ENCODE measurements around the gene ACTA1.
"Not testable (repeated sequence)": the region's sequence is repeated elsewhere in the genome, so short reads cannot be mapped to it uniquely, and the experiment has no call there.

The ACTA1 gene

DNA sequence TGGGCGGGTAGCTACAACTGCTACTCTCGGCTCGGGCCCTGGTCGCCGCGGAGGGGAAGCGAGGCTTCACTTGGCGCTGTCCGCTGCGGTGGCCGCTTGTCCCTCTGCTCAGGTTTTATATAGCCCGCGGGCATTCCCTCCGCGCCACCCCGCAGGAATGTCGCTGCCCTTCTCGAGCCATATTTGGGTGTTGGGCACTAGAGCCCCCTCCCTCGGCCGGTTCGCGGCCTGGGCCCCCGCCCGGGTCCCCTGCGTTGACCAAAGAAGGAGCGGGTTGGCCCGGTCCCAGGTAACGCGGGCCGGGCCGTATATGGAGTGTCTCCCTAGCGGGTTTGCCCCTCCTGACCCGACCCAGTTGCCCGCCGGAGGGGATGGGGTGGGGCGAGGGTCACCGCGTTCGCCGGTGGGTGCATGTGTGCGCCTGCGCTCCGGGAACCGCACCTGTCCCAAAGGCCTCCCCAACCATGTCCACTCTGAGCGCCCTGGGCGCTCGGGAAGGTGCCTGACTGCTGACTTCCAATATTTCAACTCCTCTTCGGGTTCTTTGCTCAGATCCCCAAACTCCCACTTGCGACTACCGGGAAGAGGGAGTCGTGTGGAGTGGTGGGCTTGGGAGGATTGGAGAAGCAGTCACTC, at the start of gene ACTA1:
TSS of gene ACTA1 (minus strand) at position 90 of the 636 bp plus-strand sequence. CDS start 979 bp downstream, outside the sequence.
- H3K27me3 ChIP-seq (ENCODE audit: control insufficient read depth in 5 of 5, insufficient read depth in 4 of 5, low read length in 5 of 5): peaks cover 47 to 71% (median 53%) of the 10 kb centered on the region in 5 donors

GRCh38 chr1:229482511-229482910, 48.6 kb upstream of the ACTA1 start:
- Histone ChIP-seq H3K27ac (ENCODE audit: low read depth, low read length) (no peak overlapping the region), H3K36me3 (ENCODE audit: control insufficient read depth in 5 of 5, insufficient read depth in 5 of 5, low read length in 5 of 5) (peaks cover 43 to 88% (median 65%) of the 10 kb centered on the region in 5 donors)

More for the DNA sequence above, at the start of gene ACTA1:
- Histone ChIP-seq H3K9me3 (ENCODE audit: control insufficient read depth in 5 of 5, low read length in 5 of 5) (no peaks in the 10 kb centered on the region), H3K27ac (ENCODE audit: low read depth, low read length) (no peak within 1 kb of the TSS), H3K36me3 (ENCODE audit: control insufficient read depth in 5 of 5, insufficient read depth in 5 of 5, low read length in 5 of 5) (no peaks in the 10 kb centered on the region), H3K9ac (ENCODE audit: low read length in 5 of 5) (no peak within 1 kb of the TSS), H3K4me1 (ENCODE audit: control insufficient read depth in 5 of 5, insufficient read depth in 5 of 5, low read length in 5 of 5) (peaks cover 4 to 25% (median 19%) of the 10 kb centered on the region in 5 donors), H3K4me3 (ENCODE audit: low read depth in 1 of 5, low read length in 5 of 5) (no peak within 1 kb of the TSS)

GRCh38 chr1:229480495-229480894, 46.6 kb upstream of the ACTA1 start:
- Histone ChIP-seq H3K4me3 (ENCODE audit: low read depth in 1 of 5, low read length in 5 of 5) (no peak overlapping the region), H3K27me3 (ENCODE audit: control insufficient read depth in 5 of 5, insufficient read depth in 4 of 5, low read length in 5 of 5) (no peaks in the 10 kb centered on the region), H3K9ac (ENCODE audit: low read length in 5 of 5) (no peak overlapping the region), H3K9me3 (ENCODE audit: control insufficient read depth in 5 of 5, low read length in 5 of 5) (no peaks in the 10 kb centered on the region), H3K4me1 (ENCODE audit: control insufficient read depth in 5 of 5, insufficient read depth in 5 of 5, low read length in 5 of 5) (peaks cover 0 to 2% (median 0%) of the 10 kb centered on the region in 5 donors), H3K27ac (ENCODE audit: low read depth, low read length) (no peak overlapping the region), H3K36me3 (ENCODE audit: control insufficient read depth in 5 of 5, insufficient read depth in 5 of 5, low read length in 5 of 5) (peaks cover 31 to 85% (median 58%) of the 10 kb centered on the region in 5 donors)

More at GRCh38 chr1:229482511-229482910, 48.6 kb upstream of the ACTA1 start:
- peaks cover 0 to 2% (median 0%) of the 10 kb centered on the region in 5 donors for H3K4me1 ChIP-seq (ENCODE audit: control insufficient read depth in 5 of 5, insufficient read depth in 5 of 5, low read length in 5 of 5)
- H3K9ac ChIP-seq (ENCODE audit: low read length in 5 of 5): no peak overlapping the region
- no peaks in the 10 kb centered on the region for H3K27me3 ChIP-seq (ENCODE audit: control insufficient read depth in 5 of 5, insufficient read depth in 4 of 5, low read length in 5 of 5)
- no peaks in the 10 kb centered on the region for H3K9me3 ChIP-seq (ENCODE audit: control insufficient read depth in 5 of 5, low read length in 5 of 5)
- H3K4me3 ChIP-seq (ENCODE audit: low read depth in 1 of 5, low read length in 5 of 5): no peak overlapping the region

GRCh38 chr1:229479660-229480399, 45.9 kb upstream of the ACTA1 start:
- Histone ChIP-seq H3K27me3 (ENCODE audit: control insufficient read depth in 5 of 5, insufficient read depth in 4 of 5, low read length in 5 of 5) (no peaks in the 10 kb centered on the region), H3K36me3 (ENCODE audit: control insufficient read depth in 5 of 5, insufficient read depth in 5 of 5, low read length in 5 of 5) (peaks cover 33 to 85% (median 60%) of the 10 kb centered on the region in 5 donors), H3K4me3 (ENCODE audit: low read depth in 1 of 5, low read length in 5 of 5) (no peak overlapping the region), H3K27ac (ENCODE audit: low read depth, low read length) (no peak overlapping the region), H3K9ac (ENCODE audit: low read length in 5 of 5) (no peak overlapping the region), H3K4me1 (ENCODE audit: control insufficient read depth in 5 of 5, insufficient read depth in 5 of 5, low read length in 5 of 5) (peaks cover 0 to 2% (median 0%) of the 10 kb centered on the region in 5 donors), H3K9me3 (ENCODE audit: control insufficient read depth in 5 of 5, low read length in 5 of 5) (no peaks in the 10 kb centered on the region)

- H3K4me3 ChIP-seq (ENCODE audit: low read depth in 1 of 5, low read length in 5 of 5): no peak overlapping the region
- no peaks in the 10 kb centered on the region for H3K27me3 ChIP-seq (ENCODE audit: control insufficient read depth in 5 of 5, insufficient read depth in 4 of 5, low read length in 5 of 5)
- H3K4me1 ChIP-seq (ENCODE audit: control insufficient read depth in 5 of 5, insufficient read depth in 5 of 5, low read length in 5 of 5): peaks cover 0 to 2% (median 0%) of the 10 kb centered on the region in 5 donors
- no peaks in the 10 kb centered on the region for H3K9me3 ChIP-seq (ENCODE audit: control insufficient read depth in 5 of 5, low read length in 5 of 5)
- H3K36me3 ChIP-seq (ENCODE audit: control insufficient read depth in 5 of 5, insufficient read depth in 5 of 5, low read length in 5 of 5): peaks cover 35 to 88% (median 66%) of the 10 kb centered on the region in 5 donors
- no peak overlapping the region for H3K27ac ChIP-seq (ENCODE audit: low read depth, low read length)
- H3K9ac ChIP-seq (ENCODE audit: low read length in 5 of 5): no peak overlapping the region
Observed at GRCh38 chr1:229478852-229479251, 45.0 kb upstream of the ACTA1 start.

DNA sequence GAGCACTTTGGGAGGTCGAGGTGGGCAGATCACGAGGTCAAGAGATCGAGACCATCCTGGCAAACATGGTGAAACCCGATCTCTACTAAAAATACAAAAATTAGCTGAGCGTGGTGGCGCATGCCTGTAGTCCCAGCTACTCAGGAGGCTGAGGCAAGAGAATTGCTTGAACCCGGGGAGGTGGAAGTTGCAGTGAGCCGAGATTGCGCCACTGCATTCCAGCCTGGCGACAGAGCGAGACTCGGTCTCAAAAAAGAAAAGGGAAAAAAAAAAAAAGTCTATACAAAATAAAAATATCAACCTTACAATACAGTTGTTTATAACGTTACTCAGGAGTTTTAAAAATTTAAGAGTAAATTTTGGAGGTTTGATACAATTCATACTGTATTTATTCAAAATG, 42.0 kb upstream of the ACTA1 start:
- not testable (repeated sequence) for H3K4me3 ChIP-seq (ENCODE audit: low read depth in 1 of 5, low read length in 5 of 5); H3K4me1 ChIP-seq (ENCODE audit: control insufficient read depth in 5 of 5, insufficient read depth in 5 of 5, low read length in 5 of 5); H3K9ac ChIP-seq (ENCODE audit: low read length in 5 of 5); H3K27ac ChIP-seq (ENCODE audit: low read depth, low read length); H3K27me3 ChIP-seq (ENCODE audit: control insufficient read depth in 5 of 5, insufficient read depth in 4 of 5, low read length in 5 of 5); H3K9me3 ChIP-seq (ENCODE audit: control insufficient read depth in 5 of 5, low read length in 5 of 5)
- peaks cover 31 to 82% (median 59%) of the 10 kb centered on the region in 5 donors for H3K36me3 ChIP-seq (ENCODE audit: control insufficient read depth in 5 of 5, insufficient read depth in 5 of 5, low read length in 5 of 5)

GRCh38 chr1:229474509-229474908, 40.6 kb upstream of the ACTA1 start:
- Histone ChIP-seq H3K9ac (ENCODE audit: low read length in 5 of 5) (no peak overlapping the region), H3K4me1 (ENCODE audit: control insufficient read depth in 5 of 5, insufficient read depth in 5 of 5, low read length in 5 of 5) (no peaks in the 10 kb centered on the region), H3K9me3 (ENCODE audit: control insufficient read depth in 5 of 5, low read length in 5 of 5) (no peaks in the 10 kb centered on the region), H3K36me3 (ENCODE audit: control insufficient read depth in 5 of 5, insufficient read depth in 5 of 5, low read length in 5 of 5) (peaks cover 30 to 83% (median 67%) of the 10 kb centered on the region in 5 donors), H3K4me3 (ENCODE audit: low read depth in 1 of 5, low read length in 5 of 5) (no peak overlapping the region), H3K27ac (ENCODE audit: low read depth, low read length) (no peak overlapping the region), H3K27me3 (ENCODE audit: control insufficient read depth in 5 of 5, insufficient read depth in 4 of 5, low read length in 5 of 5) (no peaks in the 10 kb centered on the region)

- Histone ChIP-seq H3K4me1 (ENCODE audit: control insufficient read depth in 5 of 5, insufficient read depth in 5 of 5, low read length in 5 of 5) (no peaks in the 10 kb centered on the region), H3K27me3 (ENCODE audit: control insufficient read depth in 5 of 5, insufficient read depth in 4 of 5, low read length in 5 of 5) (no peaks in the 10 kb centered on the region), H3K4me3 (ENCODE audit: low read depth in 1 of 5, low read length in 5 of 5) (no peak overlapping the region), H3K9ac (ENCODE audit: low read length in 5 of 5) (no peak overlapping the region), H3K27ac (ENCODE audit: low read depth, low read length) (no peak overlapping the region), H3K9me3 (ENCODE audit: control insufficient read depth in 5 of 5, low read length in 5 of 5) (no peaks in the 10 kb centered on the region), H3K36me3 (ENCODE audit: control insufficient read depth in 5 of 5, insufficient read depth in 5 of 5, low read length in 5 of 5) (peaks cover 31 to 75% (median 64%) of the 10 kb centered on the region in 5 donors)
Observed at GRCh38 chr1:229471175-229471574, 37.3 kb upstream of the ACTA1 start.

DNA sequence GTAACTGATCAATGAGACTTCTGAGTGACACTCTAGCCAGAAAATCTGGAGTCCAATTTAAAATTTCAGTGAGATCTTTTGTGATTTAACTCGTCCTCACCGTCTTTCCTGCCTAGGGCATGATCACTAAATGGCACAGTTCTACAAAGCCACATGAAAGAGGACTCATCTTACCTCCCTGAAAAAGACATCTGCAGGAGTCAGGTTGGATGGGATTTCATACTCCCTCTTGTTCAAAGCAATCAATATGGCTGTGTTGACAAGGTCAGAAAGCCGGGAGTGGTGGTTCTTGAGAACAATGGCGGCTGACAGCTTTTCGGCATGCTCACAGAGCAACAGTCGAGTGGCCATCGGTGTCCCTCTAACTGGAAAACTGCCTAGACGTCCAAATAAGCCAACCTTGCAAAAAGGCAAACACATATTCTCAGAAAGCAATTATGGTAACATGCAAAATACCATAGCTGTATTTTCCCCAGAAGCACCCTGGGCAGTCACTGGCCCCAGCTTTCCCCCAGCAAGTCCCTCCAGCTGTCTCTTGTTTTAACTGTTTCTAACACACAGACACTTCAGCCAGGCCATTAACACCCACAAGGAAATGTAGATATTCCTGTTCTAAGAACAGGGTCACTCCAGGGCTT, 36.6 kb upstream of the ACTA1 start:
- H3K9ac ChIP-seq (ENCODE audit: low read length in 5 of 5): no peak overlapping the region
- H3K36me3 ChIP-seq (ENCODE audit: control insufficient read depth in 5 of 5, insufficient read depth in 5 of 5, low read length in 5 of 5): peaks cover 30 to 80% (median 66%) of the 10 kb centered on the region in 5 donors
- H3K4me1 ChIP-seq (ENCODE audit: control insufficient read depth in 5 of 5, insufficient read depth in 5 of 5, low read length in 5 of 5): no peaks in the 10 kb centered on the region
- H3K27ac ChIP-seq (ENCODE audit: low read depth, low read length): no peak overlapping the region
- H3K4me3 ChIP-seq (ENCODE audit: low read depth in 1 of 5, low read length in 5 of 5): no peak overlapping the region
- no peaks in the 10 kb centered on the region for H3K9me3 ChIP-seq (ENCODE audit: control insufficient read depth in 5 of 5, low read length in 5 of 5)
- no peaks in the 10 kb centered on the region for H3K27me3 ChIP-seq (ENCODE audit: control insufficient read depth in 5 of 5, insufficient read depth in 4 of 5, low read length in 5 of 5)

DNA sequence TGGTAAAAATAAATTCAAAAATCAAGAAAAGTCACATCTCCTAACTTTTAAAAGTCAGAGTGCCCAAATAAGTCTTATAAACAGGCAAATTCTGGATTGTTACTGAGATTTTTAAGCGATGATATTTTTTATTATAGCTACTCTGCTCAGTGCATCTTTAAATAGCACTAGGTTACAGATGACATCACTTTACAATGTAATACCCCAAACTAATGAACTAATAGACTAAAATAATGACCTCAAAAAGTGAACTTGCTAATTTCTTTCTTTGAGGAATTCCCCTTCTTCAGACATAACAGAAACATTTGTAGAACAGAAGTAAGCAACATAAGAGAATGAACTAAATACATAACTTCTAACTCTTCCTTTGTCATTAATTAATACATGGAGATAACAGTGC, 33.0 kb upstream of the ACTA1 start:
- Histone ChIP-seq H3K4me1 (ENCODE audit: control insufficient read depth in 5 of 5, insufficient read depth in 5 of 5, low read length in 5 of 5) (no peaks in the 10 kb centered on the region), H3K9ac (ENCODE audit: low read length in 5 of 5) (no peak overlapping the region), H3K36me3 (ENCODE audit: control insufficient read depth in 5 of 5, insufficient read depth in 5 of 5, low read length in 5 of 5) (peaks cover 33 to 82% (median 73%) of the 10 kb centered on the region in 5 donors), H3K4me3 (ENCODE audit: low read depth in 1 of 5, low read length in 5 of 5) (no peak overlapping the region), H3K27ac (ENCODE audit: low read depth, low read length) (no peak overlapping the region), H3K9me3 (ENCODE audit: control insufficient read depth in 5 of 5, low read length in 5 of 5) (no peaks in the 10 kb centered on the region), H3K27me3 (ENCODE audit: control insufficient read depth in 5 of 5, insufficient read depth in 4 of 5, low read length in 5 of 5) (no peaks in the 10 kb centered on the region)

Measured in subcutaneous abdominal adipose tissue (tissue), 5 donors.